H1 (cell line): Measurements from ENCODE around the gene PRSS8. TPM values are rescaled to one million over a fixed set of nuclear protein-coding genes. Genes with fewer than 3 reads are reported as not detected.

Experiments used
- CTCF ChIA-PET: fragments of 300-600 bp; sonication (Branson Sonifier 250); formaldehyde crosslinking; loops from one replicate; lab custom pipeline; 2021; ENCODE audit not compliant: partially characterized antibody; lab: Charles Lee
- POLR2A ChIA-PET: fragments of 300-600 bp; sonication (Branson Sonifier 250); formaldehyde crosslinking; loops from one replicate; lab custom pipeline; 2021; ENCODE audit warnings: inconsistent platforms; ENCODE audit not compliant: partially characterized antibody; lab: Charles Lee
- DNase-seq, 2 experiments: peaks; one replicate each; pipeline versions ENCODE4 v3.0.0 to v3.0.0-alpha.2; 2010 to 2022; ENCODE audit warnings: low spot score in 2 of 2, low read depth in 1 of 2, mixed read lengths in 1 of 2
- FAIRE-seq: peaks from 2 replicates; lab custom pipeline; 2011; peaks lifted over from hg19 to GRCh38; lab: Jason Lieb, UNC
- H2AFZ ChIP-seq: 2 replicates; pipeline ENCODE4 v1.8.1; 2012; ENCODE audit warnings: low read length, inconsistent platforms
- H2AK5ac ChIP-seq: 2 replicates; pipeline ENCODE4 v1.6.1; 2013; ENCODE audit warnings: low read depth, low read length
- H2BK120ac ChIP-seq: replicated peaks from 2 replicates; pipeline ENCODE3; 2013; ENCODE audit warnings: low read depth, low read length, inconsistent platforms
- H2BK12ac ChIP-seq: 2 replicates; pipeline ENCODE4 v1.6.1; 2013; ENCODE audit warnings: low read depth, low read length
- H2BK15ac ChIP-seq: 2 replicates; pipeline ENCODE4 v1.6.1; 2013; ENCODE audit warnings: low read length
- H2BK20ac ChIP-seq: 2 replicates; pipeline ENCODE4 v1.6.1; 2013; ENCODE audit warnings: low read length
- H2BK5ac ChIP-seq: 2 replicates; pipeline ENCODE4 v1.6.1; 2013; ENCODE audit warnings: low read depth, low read length
- H3K14ac ChIP-seq: 2 replicates; pipeline ENCODE4 v1.6.1; 2013; ENCODE audit warnings: inconsistent platforms; ENCODE audit not compliant: insufficient read length
- H3K18ac ChIP-seq: 2 replicates; pipeline ENCODE4 v1.6.1; 2013; ENCODE audit warnings: low read length; ENCODE audit errors: extremely low read depth
- H3K23ac ChIP-seq: 2 replicates; pipeline ENCODE4 v1.6.1; 2013; ENCODE audit warnings: inconsistent platforms; ENCODE audit not compliant: insufficient read length
- H3K23me2 ChIP-seq: 2 replicates; pipeline ENCODE4 v1.6.1; 2013; ENCODE audit warnings: low read depth, low read length
- H3K27ac ChIP-seq: 2 replicates; pipeline ENCODE4 v1.6.1; 2011; ENCODE audit warnings: low read depth, low read length, inconsistent platforms
- H3K27me3 ChIP-seq, 4 experiments: replicated peaks in 1 of 4; 1 replicate in 1 of 4; 2 replicates in 3 of 4; pipeline versions ENCODE4 v1.6.1 to v1.8.1; 2011 to 2013; ENCODE audit warnings: low read length in 3 of 4, mild to moderate bottlenecking in 3 of 4, inconsistent platforms in 2 of 4, mixed read lengths in 2 of 4, moderate library complexity in 1 of 4; ENCODE audit not compliant: control insufficient read depth in 3 of 4, insufficient read depth in 3 of 4; ENCODE audit errors: extremely low read depth in 1 of 4
- H3K36me3 ChIP-seq, 4 experiments: 2 replicates each; pipeline versions ENCODE4 v1.6.1 to v1.8.1; 2011 to 2013; ENCODE audit warnings: mild to moderate bottlenecking in 4 of 4, low read length in 3 of 4, moderate library complexity in 2 of 4, control low read depth in 1 of 4, inconsistent platforms in 1 of 4; ENCODE audit not compliant: insufficient read depth in 4 of 4, control insufficient read depth in 2 of 4
- H3K4ac ChIP-seq: replicated peaks from 2 replicates; pipeline ENCODE3; 2013; ENCODE audit warnings: low read length, low read depth, mixed read lengths, inconsistent platforms; ENCODE audit not compliant: insufficient read length
- H3K4me1 ChIP-seq, 4 experiments: replicated peaks in 1 of 4; 1 replicate in 1 of 4; 2 replicates in 3 of 4; pipeline versions ENCODE4 v1.6.1 to v1.8.1; 2011 to 2013; ENCODE audit warnings: low read length in 3 of 4, inconsistent platforms in 2 of 4, mixed read lengths in 1 of 4; ENCODE audit not compliant: insufficient read depth in 4 of 4, control insufficient read depth in 3 of 4
- H3K4me2 ChIP-seq, 2 experiments: 2 replicates each; pipeline versions ENCODE4 v1.6.1 to v1.8.1; 2011 to 2013; ENCODE audit warnings: low read depth in 2 of 2, low read length in 2 of 2, control low read depth in 1 of 2, inconsistent platforms in 1 of 2, mild to moderate bottlenecking in 1 of 2; ENCODE audit not compliant: insufficient read depth in 1 of 2
- H3K4me3 ChIP-seq, 4 experiments: fragments of 200-600, 300-600 bp in 1 of 4; sonication (generic), shearing (Covaris generic), sonication (Bioruptor Twin) in 1 of 4; 2 replicates each; pipeline versions ENCODE4 v1.5.1 to v1.8.1; 2011 to 2016; ENCODE audit warnings: low read length in 4 of 4, low read depth in 3 of 4, control low read depth in 2 of 4, inconsistent platforms in 2 of 4, mild to moderate bottlenecking in 2 of 4, mixed read lengths in 1 of 4, moderate library complexity in 1 of 4; ENCODE audit not compliant: insufficient read depth in 2 of 4; ENCODE audit errors: extremely low read depth in 1 of 4
- H3K56ac ChIP-seq: replicated peaks from 2 replicates; pipeline ENCODE3; 2013; ENCODE audit warnings: low read depth, mild to moderate bottlenecking, mixed read lengths, low read length, inconsistent platforms; ENCODE audit not compliant: insufficient read length
- H3K79me1 ChIP-seq: 2 replicates; pipeline ENCODE4 v1.6.1; 2013; ENCODE audit warnings: low read depth, low read length, control low read depth
- H3K79me2 ChIP-seq, 2 experiments: 2 replicates each; pipeline versions ENCODE4 v1.6.1 to v1.8.1; 2012 to 2013; ENCODE audit warnings: low read length in 2 of 2, mild to moderate bottlenecking in 2 of 2, inconsistent platforms in 1 of 2; ENCODE audit not compliant: insufficient read depth in 2 of 2, control insufficient read depth in 1 of 2
- H3K9ac ChIP-seq, 4 experiments: replicated peaks in 1 of 4; 1 replicate in 1 of 4; 2 replicates in 3 of 4; pipeline versions ENCODE4 v1.6.1 to v1.8.1; 2011 to 2013; ENCODE audit warnings: low read depth in 3 of 4, low read length in 3 of 4, control low read depth in 2 of 4, mild to moderate bottlenecking in 2 of 4, moderate library complexity in 2 of 4, inconsistent platforms in 1 of 4; ENCODE audit errors: extremely low read depth in 1 of 4
- H3K9me3 ChIP-seq, 2 experiments: 2 replicates each; pipeline versions ENCODE4 v1.6.1 to v1.8.1; 2012 to 2013; ENCODE audit warnings: mild to moderate bottlenecking in 2 of 2, moderate library complexity in 2 of 2, control low read depth in 1 of 2, inconsistent platforms in 1 of 2, low read depth in 1 of 2, low read length in 1 of 2, mixed read lengths in 1 of 2; ENCODE audit not compliant: insufficient read depth in 2 of 2
- H4K20me1 ChIP-seq, 2 experiments: replicated peaks in 1 of 2; 2 replicates each; pipeline versions ENCODE3 to v1.8.1; 2011 to 2013; ENCODE audit warnings: inconsistent platforms in 2 of 2, low read length in 2 of 2, mild to moderate bottlenecking in 1 of 2; ENCODE audit not compliant: insufficient read depth in 2 of 2, control insufficient read depth in 1 of 2
- H4K5ac ChIP-seq: 2 replicates; pipeline ENCODE4 v1.6.1; 2013; ENCODE audit warnings: low read length, low read depth, mixed read lengths, inconsistent platforms; ENCODE audit not compliant: insufficient read length
- H4K8ac ChIP-seq: 2 replicates; pipeline ENCODE4 v1.8.0; 2013; ENCODE audit warnings: mild to moderate bottlenecking, moderate library complexity, low read length, inconsistent platforms; ENCODE audit not compliant: insufficient read depth; ENCODE audit errors: extremely low read depth
- H4K91ac ChIP-seq: replicated peaks from 2 replicates; pipeline ENCODE3; 2013; ENCODE audit warnings: low read length, mixed read lengths, inconsistent platforms; ENCODE audit not compliant: insufficient read length
- BACH1 ChIP-seq: IDR thresholded peaks from 2 replicates; pipeline ENCODE4 v1.6.1; 2012; ENCODE audit warnings: low read length, improper control_type of control experiment
- CHD1 ChIP-seq: IDR thresholded peaks from 2 replicates; pipeline ENCODE4 v1.6.1; 2012; ENCODE audit warnings: low read depth, low read length, improper control_type of control experiment
- CTBP2 ChIP-seq: IDR thresholded peaks from 2 replicates; pipeline ENCODE4 v1.7.0; 2011; ENCODE audit warnings: borderline replicate concordance, mild to moderate bottlenecking, moderate library complexity, mixed read lengths, low read length; ENCODE audit not compliant: insufficient read depth, insufficient read length
- E2F6 ChIP-seq: IDR thresholded peaks from 2 replicates; pipeline ENCODE4 v1.6.1; 2012; ENCODE audit warnings: inconsistent platforms
- GABPA ChIP-seq: IDR thresholded peaks from 2 replicates; pipeline ENCODE4 v1.6.1; 2011; ENCODE audit warnings: mild to moderate bottlenecking, low read length, moderate library complexity, borderline replicate concordance; ENCODE audit not compliant: insufficient read depth
- PHF8 ChIP-seq: fragments of 200-600 bp; sonication (generic); conservative IDR thresholded peaks from 2 replicates; pipeline ENCODE4 v1.7.1; 2012; ENCODE audit warnings: low read depth, mild to moderate bottlenecking, inconsistent platforms, low read length, moderate library complexity
- RNF2 ChIP-seq: fragments of 200-900, 300-1000 bp; sonication (generic); IDR thresholded peaks from 2 replicates; pipeline ENCODE4 v1.7.1; 2016; ENCODE audit warnings: borderline replicate concordance, low read depth, mild to moderate bottlenecking, antibody characterized with exemption, low read length; ENCODE audit not compliant: poor library complexity, severe bottlenecking; ENCODE audit errors: missing control alignments
- RXRA ChIP-seq: IDR thresholded peaks from 2 replicates; pipeline ENCODE4 v1.6.1; 2011; ENCODE audit warnings: low read depth, mild to moderate bottlenecking, low read length, moderate library complexity; ENCODE audit not compliant: insufficient read depth
- SIN3A ChIP-seq, 2 experiments: IDR thresholded peaks in 1 of 2; conservative IDR thresholded peaks in 1 of 2; 2 replicates each; pipeline ENCODE4 v1.6.1; 2011 to 2012; ENCODE audit warnings: low read length in 2 of 2, improper control_type of control experiment in 1 of 2, low read depth in 1 of 2, mild to moderate bottlenecking in 1 of 2
- SIRT6 ChIP-seq: IDR thresholded peaks from one replicate; pipeline ENCODE4 v1.7.1; 2012; ENCODE audit warnings: low read length, inconsistent platforms
- TCF12 ChIP-seq: IDR thresholded peaks from 2 replicates; pipeline ENCODE4 v1.6.1; 2011; ENCODE audit warnings: low read depth, mild to moderate bottlenecking, low read length
- ZNF274 ChIP-seq: IDR thresholded peaks from 2 replicates; pipeline ENCODE4 v1.7.0; 2012; ENCODE audit warnings: low read length, borderline replicate concordance; ENCODE audit errors: extremely low read depth
- WGBS, 2 experiments: shearing (Covaris generic) in 1 of 2; methylation state at CpG; one replicate each; pipeline versions ENCODE4 v1.1.6 to v1.1.7; 2013 to 2015; ENCODE audit warnings: low lambda C conversion rate in 2 of 2, mixed read lengths in 2 of 2, inconsistent platforms in 1 of 2, low coverage in 1 of 2, missing lambda C conversion rate in 1 of 2; ENCODE audit not compliant: insufficient replicate concordance in 2 of 2, insufficient coverage in 1 of 2, insufficient read length in 1 of 2; ENCODE audit errors: extremely low coverage in 1 of 2, missing lambda C conversion rate in 1 of 2; 5-methylcytosine and 5-hydroxymethylcytosine counted together
- polyA plus RNA-seq, 7 experiments: library from polyadenylated mRNA; depleted of rRNA in 3 of 7; stranded (reverse) in 5 of 7; unstranded in 2 of 7; fragments of >200 nt in 5 of 7; fragments of 200-250 nt in 2 of 7; gene quantifications; 1 replicate in 5 of 7; 2 replicates in 1 of 7; 4 replicates in 1 of 7; pipeline versions ENCODE4 v1.2.1 to v1.2.3, GENCODE V29; 2011 to 2013; ENCODE audit warnings: missing spikeins in 2 of 7, mixed read lengths in 2 of 7
- total RNA-seq: library from RNA; stranded (reverse); fragmentation: NEBNext Ultra II Directional; extraction: Animal tissue kit (Norgen Biotek cat#: 25700); gene quantifications from 2 replicates; pipeline ENCODE4 v1.2.1, GENCODE V29; 2021

PRSS8 gene
- total and polyA plus RNA-seq, 2 of the 8 experiments (the other 6 are each of a cell fraction or from before 2014, with no cell fraction given), result 87.7 to 273 TPM

- no peak overlapping the region for H2AK5ac ChIP-seq
- no peaks in the 10 kb centered on the region for H3K27me3 ChIP-seq
- H3K4me1 ChIP-seq, result no peaks in the 10 kb centered on the region
- peaks cover 2% of the 10 kb centered on the region; the same call in 1 of the 2 replicates for H3K79me1 ChIP-seq
- no peak overlapping the region for H2BK15ac ChIP-seq
- peaks cover 0 to 14% (median 8%) of the 10 kb centered on the region in 4 experiments; a peak in 4 of 8 replicates for H3K36me3 ChIP-seq
- 80% methylated on average over 8 of the region's 8 CpGs; no CpG with 5 or more reads in 1 of the 2 experiments for WGBS, 2 experiments
- no peak overlapping the region for H4K5ac ChIP-seq
- no peak overlapping the region for H2BK120ac ChIP-seq
- H3K9ac ChIP-seq, result no peak overlapping the region
- H3K9me3 ChIP-seq, result no peaks in the 10 kb centered on the region
- H2AFZ ChIP-seq, result no peak overlapping the region
- H3K4me3 ChIP-seq, result no peak overlapping the region
- no peak overlapping the region for H3K23ac ChIP-seq
- H4K91ac ChIP-seq, result no peak overlapping the region
- H4K8ac ChIP-seq, result no peak overlapping the region; the same call in 1 of the 2 replicates
- ChIA-PET CTCF (interaction anchor here (0.6 to 1.7 kb wide), 3 partner anchors 10 to 132 kb away, joined by 3 to 6 read pairs (median 4); no protein-coding TSS in a partner anchor), POLR2A (interaction anchor here (0.8 to 4.7 kb wide), 5 partner anchors 8 to 83 kb away, joined by 3 to 34 read pairs (median 5); partner anchors contain the start of genes ZNF646 and ZNF668)
- H3K4me2 ChIP-seq, result no peak overlapping the region
- no peaks in the 10 kb centered on the region for H3K23me2 ChIP-seq
- H4K20me1 ChIP-seq, result peaks cover 16 to 18% of the 10 kb centered on the region in 2 experiments
- DNase-seq, result no peak
- no peak overlapping the region; the same call in 1 of the 2 replicates for H2BK5ac ChIP-seq
- H3K79me2 ChIP-seq, result peaks cover 0 to 4% of the 10 kb centered on the region in 2 experiments; a peak in 1 of 4 replicates
- H3K4ac ChIP-seq, result no peak overlapping the region
- H3K14ac ChIP-seq, result no peak overlapping the region
- H3K27ac ChIP-seq, result no peak overlapping the region
- H2BK20ac ChIP-seq, result no peak overlapping the region
- no peak for FAIRE-seq
- no peak overlapping the region for H3K56ac ChIP-seq
- no peak overlapping the region for H3K18ac ChIP-seq
- H2BK12ac ChIP-seq, result no peak overlapping the region
- TF ChIP-seq PHF8 (no peak), GABPA (no peak), SIRT6 (no peak), E2F6 (no peak), ZNF274 (no peak), SIN3A (conservative IDR thresholded peaks at IDR 0.05 in 1 of 2, IDR thresholded peaks at IDR 0.05 in 1 of 2; ENCODE audit: low read depth in 1 of 2, low read length in 2 of 2) (no peak), RXRA (no peak), TCF12 (no peak), RNF2 (no peak), CTBP2 (no peak), BACH1 (no peak), CHD1 (no peak)
Measured at GRCh38 chr16:31085411-31085810, 50.1 kb downstream of the PRSS8 start.
